Endothelial cell of umbilical vein (primary cell): ENCODE measurements around the gene GAPDHS. TPM values are rescaled to one million over a fixed set of nuclear protein-coding genes. Genes with fewer than 3 reads are reported as not detected.

Experiments
- BruUV-seq: library from RNA; stranded (reverse); fragments of 400-500 nt; replicated peaks from 2 replicates; lab custom pipeline; 2021; lab: Mats Ljungman, UMichigan
- CTCF ChIA-PET: fragments of 300-600, 350-600 bp; sonication (Branson Sonifier 250); formaldehyde crosslinking; loops from one replicate; lab custom pipeline; 2021; ENCODE audit warnings: antibody characterized with exemption, inconsistent platforms; lab: Charles Lee
- POLR2A ChIA-PET: fragments of 300-600, 350-600 bp; sonication (Branson Sonifier 250); formaldehyde crosslinking; loops from one replicate; lab custom pipeline; 2021; ENCODE audit warnings: antibody characterized with exemption, inconsistent platforms; lab: Charles Lee
- DNase-seq: peaks from one replicate; pipeline ENCODE4 v3.0.0-alpha.2; 2011; ENCODE audit warnings: low read depth, low spot score
- FAIRE-seq: peaks from 2 replicates; lab custom pipeline; 2011; peaks lifted over from hg19 to GRCh38; lab: Jason Lieb, UNC
- H2AFZ ChIP-seq: 2 replicates; pipeline ENCODE4 v1.6.0; 2012; ENCODE audit warnings: low read depth, low read length, control low read depth, inconsistent platforms
- H3K27ac ChIP-seq: 2 replicates; pipeline ENCODE4 v1.5.1; 2011; ENCODE audit warnings: low read depth, mild to moderate bottlenecking, control low read depth, low read length, moderate library complexity; ENCODE audit not compliant: insufficient read depth
- H3K27me3 ChIP-seq, 2 experiments: 2 replicates each; pipeline versions ENCODE4 v1.6.0 to v1.6.1; 2011; ENCODE audit warnings: low read length in 2 of 2, mixed read lengths in 1 of 2; ENCODE audit not compliant: control insufficient read depth in 2 of 2, insufficient read depth in 2 of 2
- H3K36me3 ChIP-seq, 2 experiments: 2 replicates in 1 of 2; 3 replicates in 1 of 2; pipeline ENCODE4 v1.5.1; 2011; ENCODE audit warnings: low read length in 2 of 2, mild to moderate bottlenecking in 1 of 2, moderate library complexity in 1 of 2; ENCODE audit not compliant: control insufficient read depth in 2 of 2, insufficient read depth in 2 of 2; ENCODE audit errors: extremely low read depth in 1 of 2
- H3K4me1 ChIP-seq: 3 replicates; pipeline ENCODE4 v1.5.1; 2011; ENCODE audit warnings: mild to moderate bottlenecking, low read length; ENCODE audit not compliant: control insufficient read depth, insufficient read depth; ENCODE audit errors: extremely low read depth
- H3K4me2 ChIP-seq: 2 replicates; pipeline ENCODE4 v1.6.1; 2011; ENCODE audit warnings: low read length, control low read depth, mixed read lengths; ENCODE audit not compliant: insufficient read depth
- H3K4me3 ChIP-seq, 3 experiments: fragments of 200-600 bp in 1 of 3; sonication (generic), shearing (Covaris generic) in 1 of 3; replicated peaks in 1 of 3; 2 replicates each; pipeline ENCODE4 v1.5.1; 2011 to 2016; ENCODE audit warnings: control low read depth in 3 of 3, low read length in 3 of 3, mild to moderate bottlenecking in 2 of 3, inconsistent platforms in 1 of 3, low read depth in 1 of 3, moderate library complexity in 1 of 3; ENCODE audit not compliant: insufficient read depth in 1 of 3
- H3K79me2 ChIP-seq: 2 replicates; pipeline ENCODE4 v1.6.0; 2012; ENCODE audit warnings: low read length, inconsistent platforms; ENCODE audit not compliant: control insufficient read depth, insufficient read depth
- H3K9ac ChIP-seq: replicated peaks from 2 replicates; pipeline ENCODE3; 2011; ENCODE audit warnings: low read length, control low read depth; ENCODE audit not compliant: insufficient read depth; ENCODE audit errors: extremely low read depth
- H3K9me1 ChIP-seq: replicated peaks from 3 replicates; pipeline ENCODE4 v1.6.0; 2011; ENCODE audit warnings: mild to moderate bottlenecking, low read length; ENCODE audit not compliant: control insufficient read depth, insufficient read depth; ENCODE audit errors: extremely low read depth
- H3K9me3 ChIP-seq: replicated peaks from 2 replicates; pipeline ENCODE4 v1.5.1; 2012; ENCODE audit warnings: low read length, inconsistent platforms; ENCODE audit not compliant: control insufficient read depth, insufficient read depth
- H4K20me1 ChIP-seq: replicated peaks from 2 replicates; pipeline ENCODE3; 2011; ENCODE audit warnings: mild to moderate bottlenecking, low read length; ENCODE audit not compliant: control insufficient read depth, insufficient read depth; ENCODE audit errors: extremely low read depth
- CTCF ChIP-seq, 2 donors: IDR thresholded peaks; 1 replicate in 1 of 2; 2 replicates in 1 of 2; pipeline ENCODE4 v1.5.1; 2011; ENCODE audit warnings: low read length in 2 of 2, mild to moderate bottlenecking in 2 of 2, moderate library complexity in 2 of 2, control low read depth in 1 of 2, inconsistent platforms in 1 of 2, low read depth in 1 of 2; ENCODE audit not compliant: insufficient read depth in 1 of 2; ENCODE audit errors: extremely low read depth in 1 of 2
- EZH2 ChIP-seq: IDR thresholded peaks from 2 replicates; pipeline ENCODE4 v1.6.1; 2012; ENCODE audit warnings: borderline replicate concordance, low read depth, mild to moderate bottlenecking, moderate library complexity, low read length, inconsistent platforms; ENCODE audit not compliant: severe bottlenecking
- FOS ChIP-seq: IDR thresholded peaks from 2 replicates; pipeline ENCODE4 v1.6.1; 2011; ENCODE audit warnings: mild to moderate bottlenecking, low read length, moderate library complexity, borderline replicate concordance; ENCODE audit not compliant: insufficient read depth
- GATA2 ChIP-seq: IDR thresholded peaks from 2 replicates; pipeline ENCODE4 v1.7.0; 2011; ENCODE audit warnings: low read depth, mild to moderate bottlenecking, moderate library complexity, mixed read lengths, low read length; ENCODE audit not compliant: insufficient read length, insufficient read depth
- JUN ChIP-seq: IDR thresholded peaks from 2 replicates; pipeline ENCODE4 v1.6.1; 2011; ENCODE audit warnings: borderline replicate concordance, low read depth; ENCODE audit not compliant: insufficient read length, insufficient read depth
- MAX ChIP-seq: IDR thresholded peaks from 2 replicates; pipeline ENCODE4 v1.6.1; 2011; ENCODE audit not compliant: insufficient read depth, insufficient read length
- MYC ChIP-seq: IDR thresholded peaks from one replicate; pipeline ENCODE4 v1.6.1; 2011; ENCODE audit warnings: mild to moderate bottlenecking, low read depth, low read length
- POLR2A ChIP-seq: IDR thresholded peaks from 2 replicates; pipeline ENCODE4 v1.6.1; 2012; ENCODE audit warnings: low read depth, mild to moderate bottlenecking, control low read depth, low read length
- POLR2AphosphoS5 ChIP-seq: IDR thresholded peaks from 2 replicates; pipeline ENCODE4 v1.6.1; 2012; ENCODE audit warnings: low read depth, mild to moderate bottlenecking, control low read depth, low read length, moderate library complexity; ENCODE audit not compliant: insufficient read depth
- dilution Hi-C: fragments of 300-500 bp; cut with MboI; formaldehyde crosslinking; loops from one replicate; pipeline ENCODE4 v1.15.0; 2019; ENCODE audit warnings: low sequenced_read_pairs; ENCODE audit not compliant: extremely low pct_ligation_motif_present
- intact Hi-C: fragments of 100-400 bp; cut with micrococcal nuclease; formaldehyde crosslinking; loops from one replicate; pipeline ENCODE4 v1.10.0; 2022
- polyA plus RNA-seq, 4 experiments: library from polyadenylated mRNA; depleted of rRNA in 3 of 4; stranded (reverse) in 3 of 4; unstranded in 1 of 4; fragments of >200 nt; gene quantifications; 2 replicates each; pipeline versions ENCODE4 v1.2.1 to v1.2.3, GENCODE V29; 2011 to 2012; ENCODE audit warnings: missing spikeins in 1 of 4
- total RNA-seq: library from RNA; stranded (reverse); gene quantifications from 2 replicates; pipeline ENCODE4 v1.2.3, GENCODE V29; 2021

The GAPDHS gene
- total and polyA plus RNA-seq, 2 donors (not counting 3 experiments of a cell fraction or from before 2014, with no cell fraction given), result not detected

GRCh38 chr19:35554076-35554475, 20.8 kb downstream of the GAPDHS start:
- Histone ChIP-seq H3K27me3 (peaks cover 0 to 2% of the 10 kb centered on the region in 2 experiments), H3K9me1 (no peaks in the 10 kb centered on the region), H4K20me1 (no peaks in the 10 kb centered on the region), H3K27ac (no peak overlapping the region), H2AFZ (no peak overlapping the region), H3K4me1 (no peaks in the 10 kb centered on the region), H3K79me2 (no peaks in the 10 kb centered on the region), H3K9me3 (no peaks in the 10 kb centered on the region), H3K9ac (no peak overlapping the region), H3K4me3 (no peak overlapping the region), H3K36me3 (no peaks in the 10 kb centered on the region), H3K4me2 (no peak overlapping the region)
- ChIA-PET CTCF (no interaction called here), POLR2A (no interaction called here)
- intact Hi-C loops (no loop called here), dilution Hi-C loops (no loop called here)
- FAIRE-seq (no peak), DNase-seq (no peak)
- TF ChIP-seq FOS, result no peak
- TF ChIP-seq EZH2, result no peak
- TF ChIP-seq MAX, result no peak
- TF ChIP-seq POLR2AphosphoS5, result no peak
- TF ChIP-seq GATA2, result no peak
- no peak for TF ChIP-seq MYC
- TF ChIP-seq JUN, result no peak
- no peak for TF ChIP-seq CTCF (IDR thresholded peaks at IDR 0.05; ENCODE audit: extremely low read depth in 1 of 2, insufficient read depth in 1 of 2, low read depth in 1 of 2, low read length in 2 of 2)
- TF ChIP-seq POLR2A, result no peak
- no TSS peak for BruUV-seq
